ENCODE results near the gene SLC17A9.

The SLC17A9 gene

DNA sequence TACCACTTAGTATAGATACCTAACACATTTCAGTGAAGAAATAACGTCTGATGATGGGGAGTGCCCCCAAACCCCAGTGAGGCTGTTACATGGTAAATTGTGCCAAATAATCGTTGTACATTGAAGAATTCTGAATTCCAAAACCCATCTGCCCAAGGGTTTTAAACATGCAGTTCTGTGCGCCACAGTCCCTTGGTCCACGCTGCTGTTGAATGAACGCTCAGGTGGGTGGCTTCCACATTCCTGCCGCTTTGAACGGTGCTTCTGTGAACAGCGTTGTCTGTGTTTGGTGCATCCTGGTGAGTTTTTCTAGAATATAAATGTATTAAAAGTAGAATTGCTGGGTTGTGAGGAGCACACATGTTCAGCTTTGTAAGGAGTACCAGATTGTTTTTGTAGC is 11.6 kb upstream of the SLC17A9 start:
- no peak for DNase-seq (ENCODE audit: low spot score)

DNA sequence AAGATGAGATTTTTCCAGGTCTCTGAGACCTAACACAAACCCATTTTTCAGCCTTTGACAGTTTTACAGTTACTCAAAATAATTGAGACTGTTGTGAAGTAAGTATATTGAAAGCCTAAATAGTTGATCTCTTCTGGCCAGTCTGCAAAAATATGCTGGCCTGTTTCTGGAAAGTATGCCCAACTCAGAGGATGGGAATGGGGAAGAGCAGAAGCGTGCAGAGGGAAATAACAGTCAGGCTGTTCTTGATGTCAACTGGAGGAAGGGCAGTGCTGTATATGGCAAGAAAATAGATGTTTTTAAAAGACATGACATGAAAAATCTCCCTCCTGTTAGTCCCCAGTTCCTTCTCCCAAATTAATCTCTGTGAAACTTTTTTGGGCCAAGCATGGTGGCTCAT is 10.7 kb upstream of the SLC17A9 start:
- no peak for DNase-seq (ENCODE audit: low spot score)

DNA sequence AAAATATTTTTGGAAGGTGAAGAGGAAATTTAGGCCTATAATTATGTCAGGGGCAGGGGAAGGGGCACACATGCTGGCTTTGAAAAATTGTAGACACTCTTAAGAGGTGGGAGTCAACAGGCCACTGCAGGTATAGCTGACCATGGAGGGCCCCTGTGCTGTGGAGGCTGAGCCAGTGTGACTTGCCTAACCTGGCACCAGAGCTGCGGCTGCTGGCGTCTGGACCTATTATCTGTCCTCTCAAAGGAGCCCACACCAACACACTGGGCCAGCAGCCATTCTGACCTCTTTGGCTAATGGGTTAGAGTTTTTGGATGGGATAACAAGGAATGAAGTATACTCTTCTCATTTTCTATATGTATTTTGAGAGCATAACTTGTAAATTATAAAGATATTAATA is 10.1 kb upstream of the SLC17A9 start:
- DNase-seq (ENCODE audit: low spot score) = no peak

DNA sequence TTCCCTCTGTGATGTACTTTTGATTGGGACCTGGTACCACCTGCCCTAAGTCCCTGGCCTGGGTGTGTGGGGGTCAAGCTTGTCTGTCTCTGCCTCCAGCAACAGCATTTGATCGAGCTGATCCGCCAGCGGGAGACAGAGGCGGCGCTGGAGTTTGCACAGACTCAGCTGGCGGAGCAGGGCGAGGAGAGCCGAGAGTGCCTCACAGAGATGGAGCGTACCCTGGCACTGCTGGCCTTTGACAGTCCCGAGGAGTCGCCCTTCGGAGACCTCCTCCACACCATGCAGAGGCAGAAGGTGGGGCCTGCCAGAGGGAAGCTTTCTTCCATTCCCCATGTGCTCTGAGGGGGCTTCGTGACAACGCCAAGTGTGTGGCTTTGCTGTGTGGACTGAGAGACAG is 9.1 kb upstream of the SLC17A9 start:
- no peak for DNase-seq (ENCODE audit: low spot score)

DNA sequence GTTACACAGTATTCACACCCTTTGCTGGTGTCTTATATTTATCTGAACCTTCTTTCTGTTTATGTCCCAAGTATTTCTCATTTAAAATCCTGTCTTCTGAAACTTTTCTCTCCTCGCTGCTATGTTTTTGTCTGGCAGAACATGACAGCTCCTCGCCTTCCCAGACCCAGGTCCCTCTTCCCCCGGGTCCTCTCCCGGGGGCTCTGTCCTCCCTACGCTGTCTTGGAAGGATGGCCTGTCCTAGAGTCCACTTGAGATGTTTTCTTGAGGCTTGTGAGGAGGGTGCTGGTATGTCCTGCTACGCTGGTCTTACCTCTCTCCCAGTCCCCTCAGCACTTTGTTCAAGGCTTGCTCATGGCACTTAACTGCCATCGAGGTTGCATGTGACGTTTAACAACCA is 8.3 kb upstream of the SLC17A9 start:
- no peak for DNase-seq (ENCODE audit: low spot score)

DNA sequence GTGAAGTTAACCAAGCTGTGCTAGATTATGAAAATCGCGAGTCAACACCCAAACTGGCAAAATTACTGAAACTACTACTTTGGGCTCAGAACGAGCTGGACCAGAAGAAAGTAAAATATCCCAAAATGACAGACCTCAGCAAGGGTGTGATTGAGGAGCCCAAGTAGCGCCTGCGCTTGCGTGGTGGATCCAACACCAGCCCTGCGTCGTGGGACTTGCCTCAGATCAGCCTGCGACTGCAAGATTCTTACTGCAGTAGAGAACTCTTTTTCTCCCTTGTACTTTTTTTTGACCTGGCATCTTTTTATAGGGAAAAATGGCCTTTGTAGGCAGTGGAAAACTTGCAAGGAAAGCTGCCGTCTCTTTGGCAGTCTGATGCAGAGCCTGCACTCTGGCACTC is 7.8 kb upstream of the SLC17A9 start:
- no peak for DNase-seq (ENCODE audit: low spot score)

DNA sequence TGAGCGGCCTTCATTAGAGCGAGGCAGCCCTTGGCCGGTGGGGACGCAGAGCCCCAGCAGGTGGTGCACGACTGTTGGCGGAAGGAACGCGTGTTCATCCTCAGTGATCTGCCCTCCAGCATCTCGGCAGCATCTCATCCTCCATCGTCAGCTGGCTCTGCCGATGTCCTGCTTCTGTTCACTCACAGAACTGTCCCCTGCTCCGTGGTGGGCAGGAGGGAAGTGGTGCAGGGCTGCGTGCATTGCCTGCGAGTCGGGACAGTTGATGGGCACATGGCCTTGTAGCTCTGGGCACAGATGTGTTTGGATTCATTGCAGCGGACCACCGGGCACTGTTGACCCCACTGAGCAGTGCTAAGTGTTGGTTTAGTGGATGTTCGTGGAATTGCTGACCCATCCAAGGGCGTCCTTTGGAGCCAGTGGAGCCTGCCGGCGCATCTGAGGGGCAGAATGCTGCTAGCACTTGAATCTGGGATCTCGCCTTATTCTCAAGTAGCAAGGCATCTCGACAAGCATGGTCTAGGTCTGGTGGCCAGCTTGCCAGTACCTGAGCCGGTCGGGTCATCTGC is 6.7 kb upstream of the SLC17A9 start:
- DNase-seq (ENCODE audit: low spot score) = no peak

DNA sequence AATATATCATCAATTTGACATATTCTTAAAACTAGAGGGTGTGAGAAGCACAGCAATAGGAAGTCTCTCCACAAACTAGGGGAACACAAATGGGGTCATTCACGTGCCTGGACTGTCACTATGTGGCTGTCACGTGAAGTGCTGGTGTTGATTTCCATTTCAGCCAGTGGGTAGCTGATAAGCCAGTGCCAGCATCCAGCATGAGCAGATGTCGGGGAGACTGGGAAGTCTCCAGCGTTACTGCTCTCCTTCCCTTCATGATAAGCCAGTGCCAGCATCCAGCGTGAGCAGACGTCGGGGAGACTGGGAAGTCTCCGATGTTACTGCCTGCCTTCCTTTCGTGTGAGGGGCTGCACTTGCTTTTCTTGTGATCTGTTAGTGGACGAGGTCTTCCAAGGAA is 5.6 kb upstream of the SLC17A9 start:
- DNase-seq (ENCODE audit: low spot score) = no peak

DNA sequence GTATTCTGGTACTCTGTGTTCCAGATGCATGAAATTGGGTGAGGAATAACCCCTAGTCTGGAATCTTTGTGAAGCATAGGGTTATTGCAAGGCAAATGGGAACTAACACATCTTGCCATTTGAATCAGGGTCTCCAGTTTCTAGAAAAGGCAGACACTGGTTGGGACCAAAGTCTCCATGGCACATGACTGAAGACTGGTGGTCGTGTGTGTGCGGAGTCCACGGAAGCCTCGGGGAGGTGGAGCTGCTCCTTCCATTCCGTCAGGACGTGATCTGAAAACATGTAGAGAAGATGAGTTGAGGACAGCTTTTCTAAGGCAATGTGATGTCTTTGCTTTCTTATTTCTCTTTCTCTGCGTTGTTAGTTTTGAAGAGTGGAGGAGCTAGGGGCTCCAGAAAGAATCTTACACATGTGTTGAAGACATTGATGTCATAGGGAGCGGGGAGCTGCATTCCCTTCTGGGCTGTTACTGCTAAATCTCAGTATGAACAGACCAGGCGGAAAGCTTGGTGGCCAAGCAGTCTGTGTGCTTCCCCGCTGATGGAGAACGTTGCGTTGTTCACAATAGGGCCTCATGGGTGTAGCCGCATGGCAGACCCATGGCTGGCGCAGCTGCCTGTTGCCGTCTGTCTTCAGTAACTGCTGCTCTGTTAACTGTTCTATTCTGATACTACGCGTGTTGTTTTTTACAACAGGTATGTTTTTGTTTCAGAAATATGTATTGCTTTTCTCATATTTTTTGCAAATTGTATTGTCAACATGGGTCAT is 4.8 kb upstream of the SLC17A9 start:
- DNase-seq (ENCODE audit: low spot score) = no peak

DNA sequence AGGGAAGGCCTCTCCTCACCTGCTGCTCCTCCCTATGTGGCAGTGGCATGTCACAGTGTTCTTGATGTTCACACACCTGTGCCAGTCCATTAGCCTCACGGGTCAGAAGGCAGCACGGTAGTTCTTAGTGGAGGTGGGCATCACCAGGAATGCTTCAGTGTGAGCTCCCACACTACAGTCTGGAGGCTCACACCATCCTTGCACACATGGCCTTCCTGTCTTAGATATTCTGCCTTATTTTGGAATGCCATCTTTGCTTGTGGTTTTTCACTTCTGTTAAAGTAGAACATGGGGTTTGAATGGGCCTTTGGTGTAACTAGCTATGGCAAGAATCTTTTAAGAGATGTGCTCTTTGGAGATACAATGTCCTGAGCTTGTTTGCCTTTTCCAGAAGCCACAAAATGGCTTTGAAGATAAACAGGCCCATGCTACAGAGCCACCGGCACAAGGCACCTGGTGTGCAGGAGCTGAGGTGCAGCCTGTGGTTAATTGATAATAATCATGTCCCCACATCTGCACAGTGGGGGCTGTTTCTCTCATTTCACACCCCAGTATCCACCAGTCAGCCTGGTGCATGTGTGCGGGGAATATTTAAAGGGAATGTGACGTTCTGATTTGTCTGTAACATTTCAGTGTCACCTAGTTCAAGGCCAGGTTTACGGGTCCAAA is 3.2 kb upstream of the SLC17A9 start:
- DNase-seq (ENCODE audit: low spot score) = no peak

DNA sequence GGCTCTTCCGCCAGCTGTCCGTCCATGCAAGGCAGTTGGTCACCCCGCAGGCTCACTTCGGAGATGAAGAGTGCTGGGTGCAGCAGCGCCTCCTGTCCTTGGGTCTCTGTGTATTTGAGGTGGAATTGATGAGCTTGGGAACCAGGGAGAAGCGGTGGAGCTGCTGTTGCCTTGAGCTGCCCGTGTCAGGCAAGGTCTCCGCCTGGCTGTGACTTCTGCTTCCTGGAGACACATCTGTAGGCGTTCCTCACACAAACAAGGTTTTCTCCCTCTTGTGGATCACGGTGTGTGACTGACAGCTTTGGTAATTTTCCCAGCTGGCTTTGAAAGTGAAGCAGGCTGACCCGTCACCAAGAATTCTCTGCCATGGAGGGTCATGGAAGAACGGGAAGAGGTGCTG is 2.5 kb upstream of the SLC17A9 start:
- no peak for DNase-seq (ENCODE audit: low spot score)

DNA sequence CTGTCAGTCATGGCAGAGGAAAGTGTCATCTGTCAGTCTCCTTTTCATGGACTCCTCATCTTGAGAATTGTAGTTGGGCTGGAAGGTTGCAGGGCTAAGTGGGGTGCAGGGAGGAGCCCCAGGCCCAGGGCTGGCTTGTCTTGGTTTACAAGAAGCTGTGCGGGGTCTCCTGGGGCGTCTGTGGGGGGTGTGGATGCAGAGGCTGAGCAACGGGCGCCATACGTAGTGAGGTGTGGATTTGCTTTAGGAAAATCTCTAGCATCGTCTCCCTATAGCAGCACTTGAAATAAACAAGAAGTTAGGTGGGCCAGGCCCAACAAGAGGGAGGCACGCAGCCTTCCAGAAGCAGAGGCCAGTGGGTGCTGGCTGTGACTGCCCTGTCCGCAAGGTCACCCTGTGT is 1.8 kb upstream of the SLC17A9 start:
- no peak for DNase-seq (ENCODE audit: low spot score)

DNA sequence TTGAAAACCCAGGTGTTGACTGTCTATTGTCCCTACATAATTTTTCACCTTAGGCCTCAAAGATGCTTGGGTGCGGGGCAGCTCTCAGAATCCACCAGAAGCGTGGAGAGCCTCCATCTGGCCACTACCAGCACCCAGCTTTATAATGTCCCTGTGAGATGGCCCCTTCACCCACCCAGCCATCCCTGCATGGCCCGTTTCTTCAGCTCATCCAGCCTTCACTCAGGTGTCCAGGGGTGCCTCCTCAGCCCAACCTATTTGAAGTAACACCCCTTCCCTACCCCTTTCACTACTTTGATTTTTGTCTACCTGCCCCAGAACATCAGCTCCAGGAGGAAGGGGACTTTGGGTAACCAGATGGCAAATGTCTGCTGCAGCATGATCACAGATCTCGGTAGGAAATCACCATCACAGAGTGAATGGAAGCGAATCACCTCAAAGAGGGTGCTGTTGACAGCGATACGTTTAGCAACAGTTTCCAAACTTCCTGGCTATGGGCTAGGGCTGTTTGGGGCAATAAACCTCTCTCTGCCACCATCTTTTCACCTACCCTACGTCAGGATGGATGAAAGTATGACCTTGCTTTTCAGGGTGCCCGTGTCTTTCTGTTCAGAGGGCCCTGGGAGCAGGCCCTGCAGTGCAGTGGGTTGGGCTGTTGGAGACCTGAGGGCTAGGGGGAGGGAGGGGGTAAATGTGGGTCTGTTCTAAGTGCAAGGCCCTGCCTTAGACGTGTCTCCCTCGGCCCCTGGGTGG is 1.2 kb upstream of the SLC17A9 start:
- no peak for DNase-seq (ENCODE audit: low spot score)

DNA sequence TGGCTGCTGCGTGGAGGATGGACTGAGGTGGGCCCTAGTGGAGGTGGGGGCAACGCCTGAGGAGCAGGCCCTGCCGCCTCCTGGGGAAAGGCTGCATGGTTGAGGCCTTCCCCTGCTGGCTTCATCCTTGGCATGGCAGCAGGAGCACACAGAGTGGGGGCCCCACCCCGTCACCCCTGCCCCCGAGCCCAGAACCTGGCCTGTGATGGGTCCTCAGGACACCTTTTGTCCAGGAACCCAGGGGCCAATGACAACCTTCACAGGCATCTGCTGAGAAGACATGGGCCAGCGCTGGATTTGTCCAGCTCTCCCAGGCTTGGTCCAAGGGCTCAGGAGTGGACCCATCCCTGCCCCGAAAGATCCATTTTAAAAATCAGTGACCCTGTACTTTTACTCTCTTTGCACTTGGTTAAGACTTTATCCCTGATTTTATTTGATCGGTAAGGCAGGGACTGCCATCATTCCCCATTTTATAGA is 575 bp upstream of the SLC17A9 start:
- DNase-seq (ENCODE audit: low spot score) = no peak

DNA sequence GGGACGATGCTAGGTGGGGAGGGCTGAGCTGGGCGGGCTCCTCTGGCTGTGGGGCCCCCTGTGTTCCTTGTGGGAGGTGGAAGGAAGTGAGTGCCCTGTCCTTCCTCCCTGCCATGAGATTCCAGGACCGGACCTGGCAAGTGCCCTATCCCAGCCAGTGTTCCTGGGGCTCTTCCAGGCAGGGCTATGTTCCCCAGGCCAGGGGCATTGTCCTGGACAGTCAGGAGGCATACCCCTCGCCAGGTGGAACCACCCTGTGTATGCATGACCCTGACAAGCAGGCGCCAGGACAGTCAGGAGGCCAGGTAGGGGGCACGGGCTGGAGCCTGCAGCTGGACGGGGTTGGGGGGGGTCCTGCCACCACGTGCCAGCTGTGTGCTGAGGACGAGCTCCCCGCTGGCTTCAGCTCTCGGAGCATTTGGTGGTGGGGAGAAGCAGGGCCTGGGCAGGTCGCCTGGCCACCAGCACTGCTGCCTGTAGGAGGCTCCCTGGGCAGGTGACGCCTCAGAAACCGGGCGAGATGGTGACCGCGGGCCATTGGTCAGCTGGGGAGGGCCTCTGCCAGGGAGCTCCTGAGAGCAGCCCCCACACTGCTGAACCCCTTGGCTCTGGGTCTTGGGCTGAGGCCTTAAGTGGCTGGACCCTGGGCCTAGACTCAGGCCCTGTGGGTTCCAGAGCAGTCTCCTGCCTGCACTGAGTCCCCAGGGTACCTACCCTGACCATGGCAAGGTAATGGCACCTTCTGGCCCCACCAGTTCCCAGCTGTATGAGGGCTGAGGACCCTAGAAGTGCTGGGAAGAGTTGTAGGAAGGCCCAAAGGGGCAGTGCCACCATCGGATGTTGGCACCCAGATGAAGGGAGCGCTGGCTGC is 694 bp downstream of the SLC17A9 start:
- DNase-seq (ENCODE audit: low spot score) = no peak

DNA sequence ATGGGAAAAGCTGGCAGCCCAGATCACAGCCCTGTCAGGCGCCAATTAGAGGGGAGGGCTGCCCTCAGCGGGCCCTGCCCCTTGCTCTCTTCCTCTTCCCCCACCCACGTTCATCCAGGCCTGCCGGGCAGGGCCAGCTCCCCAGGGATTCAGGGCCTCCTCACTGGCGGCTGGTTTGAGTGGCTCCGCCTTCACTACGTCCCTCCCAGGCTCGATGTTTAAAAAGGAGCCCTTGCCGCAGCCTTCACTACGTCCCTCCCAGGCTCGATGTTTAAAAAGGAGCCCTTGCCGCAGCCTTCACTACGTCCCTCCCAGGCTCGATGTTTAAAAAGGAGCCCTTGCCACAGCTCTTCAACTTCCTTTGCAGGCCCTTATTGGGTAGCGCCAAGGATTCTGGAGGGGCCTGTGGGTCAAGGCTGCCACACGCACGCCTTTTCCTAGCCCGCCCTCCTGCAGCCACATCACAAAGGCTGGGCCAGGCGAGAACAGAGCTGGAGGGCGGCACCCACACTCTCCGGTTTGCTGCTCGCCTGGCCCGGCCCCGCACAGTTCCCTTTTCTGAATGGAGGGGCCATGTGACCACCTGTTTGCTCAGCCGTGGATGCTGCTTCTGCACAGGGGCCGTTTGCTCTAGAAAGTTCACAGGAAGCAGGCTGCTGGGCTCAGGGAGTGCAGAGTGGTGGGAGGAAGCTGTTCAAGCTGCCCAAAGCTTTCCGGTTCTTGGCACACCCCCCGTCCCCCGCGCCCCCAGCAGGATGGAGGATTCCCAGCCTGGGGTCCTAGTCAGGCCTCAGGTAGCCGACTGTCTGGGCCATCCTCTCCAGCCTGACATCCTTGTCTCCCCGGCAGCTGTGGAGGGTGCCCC is 1.6 kb downstream of the SLC17A9 start:
- peak; percentile 58 for DNase-seq (ENCODE audit: low spot score)

DNA sequence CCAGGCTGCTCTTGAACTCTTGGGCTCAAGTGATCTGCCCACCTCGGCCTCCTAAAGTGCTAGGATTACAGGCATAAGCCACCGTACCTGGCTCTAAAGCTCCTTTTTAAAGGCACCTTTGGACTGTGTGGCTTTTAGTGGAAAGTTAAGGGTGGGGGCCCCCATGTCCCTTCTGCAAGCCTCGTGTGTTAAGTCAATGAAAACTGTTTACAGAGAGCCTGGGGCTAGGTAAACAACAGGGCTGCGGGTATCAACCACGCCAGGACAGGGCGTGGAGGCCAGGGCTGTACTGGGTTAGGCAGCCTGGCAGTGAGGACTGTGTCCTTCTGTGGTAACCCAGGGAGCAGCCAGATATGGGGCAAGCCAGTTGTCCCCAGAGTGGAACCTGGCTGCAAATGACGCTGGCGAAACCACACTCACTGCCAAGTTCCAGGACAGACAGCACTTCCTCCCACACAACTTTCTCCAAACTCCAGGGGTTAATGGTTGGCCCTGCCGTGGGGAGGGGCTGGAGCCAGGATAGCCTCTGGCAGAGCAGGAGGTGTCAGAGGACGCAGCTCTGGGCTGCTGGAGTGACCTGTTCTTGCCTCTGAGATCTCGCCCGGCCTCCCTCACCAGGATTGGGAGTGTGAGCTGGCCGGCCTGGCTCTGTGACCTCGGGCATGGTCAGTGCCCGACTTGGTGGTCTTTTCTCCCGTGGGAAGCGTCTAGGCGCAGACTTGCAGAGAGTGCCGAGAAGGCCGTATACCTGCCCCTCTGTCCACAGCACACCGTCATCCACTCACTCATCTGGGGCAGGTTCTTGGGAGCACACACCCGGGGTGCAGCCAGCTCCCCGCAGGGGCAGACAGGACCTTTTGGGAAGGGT is 3.2 kb downstream of the SLC17A9 start:
- no peak for DNase-seq (ENCODE audit: low spot score)

DNA sequence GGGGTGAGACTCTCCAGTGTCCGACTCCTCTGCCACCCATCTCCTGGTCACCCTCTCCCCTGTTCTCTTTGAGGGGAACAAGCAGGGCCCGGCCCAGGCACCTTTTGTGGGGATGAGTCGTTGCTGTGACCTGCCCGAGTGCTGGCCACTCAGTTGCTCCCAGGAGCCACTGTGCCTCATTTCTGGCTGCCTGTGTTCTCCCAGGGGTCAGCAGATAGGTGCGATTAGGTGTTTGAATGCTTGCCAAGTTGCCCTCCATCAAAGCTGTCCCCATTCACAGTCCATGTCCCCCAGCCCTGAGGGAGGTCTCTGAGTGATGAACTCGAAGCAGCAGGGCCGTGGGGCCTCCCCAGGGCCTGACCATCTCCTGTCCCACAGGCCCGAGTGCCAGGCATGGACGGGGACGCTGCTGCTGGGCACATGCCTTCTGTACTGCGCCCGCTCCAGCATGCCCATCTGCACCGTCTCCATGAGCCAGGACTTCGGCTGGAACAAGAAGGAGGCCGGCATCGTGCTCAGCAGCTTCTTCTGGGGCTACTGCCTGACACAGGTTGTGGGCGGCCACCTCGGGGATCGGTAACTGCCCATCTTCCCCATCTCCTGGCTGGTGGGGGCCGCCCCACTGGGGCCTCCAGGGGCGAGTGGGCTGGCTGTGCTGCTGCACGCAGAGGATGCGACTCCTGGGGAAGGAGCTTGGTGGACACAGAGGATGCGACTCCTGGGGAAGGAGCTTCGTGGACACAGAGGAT is 4.1 kb downstream of the SLC17A9 start:
- no peak for DNase-seq (ENCODE audit: low spot score)
